NCI-H2081 treated with DMSO at 0.1 percent for 48 hours (cell line): ENCODE results near the gene TRPM8.

ENCODE experiments used
- DNase-seq: peaks from one replicate; lab custom pipeline; 2025; lab: John Stamatoyannopoulos, UW

The TRPM8 gene

GRCh38 chr2:234048049-234048448 is 130.9 kb downstream of the TRPM8 start:
- no peak for DNase-seq

GRCh38 chr2:234050455-234051135 is 133.4 kb downstream of the TRPM8 start, which contains the start of gene SPP2:
SPP2 (plus strand) TSS chr2:234050702; CDS start chr2:234050787, 85 bp downstream.
- no peak for DNase-seq

GRCh38 chr2:234051374-234052070 is 134.3 kb downstream of the TRPM8 start:
- no peak for DNase-seq

GRCh38 chr2:234058881-234059280 is 141.7 kb downstream of the TRPM8 start:
- DNase-seq: no peak

- DNase-seq: no peak
These were observed 143.1 kb downstream of the TRPM8 start for GRCh38 chr2:234060236-234060635.

- DNase-seq: no peak
These were observed 144.6 kb downstream of the TRPM8 start for GRCh38 chr2:234061624-234062257.

- DNase-seq: no peak
These were observed 149.4 kb downstream of the TRPM8 start for GRCh38 chr2:234066587-234066986.
